Trophoblast cell (in vitro differentiated cells and primary cell): ENCODE measurements around the gene LMBRD1.
A peak's percentile ranks its signal among the peaks of the same experiment; 100 is the strongest.

ENCODE experiments used
- DNase-seq, 2 donors: peaks; one replicate each; pipeline ENCODE4 v3.0.0-alpha.2; 2016
- H2AFZ ChIP-seq: 2 replicates; pipeline ENCODE4 v1.6.1; 2013; ENCODE audit warnings: low read length, moderate library complexity, mild to moderate bottlenecking; ENCODE audit not compliant: insufficient read depth, poor library complexity
- H2AK5ac ChIP-seq: 2 replicates; pipeline ENCODE4 v1.6.1; 2013; ENCODE audit warnings: mild to moderate bottlenecking, low read length
- H2BK120ac ChIP-seq: 2 replicates; pipeline ENCODE4 v1.6.1; 2013; ENCODE audit warnings: low read length, mild to moderate bottlenecking, moderate library complexity; ENCODE audit not compliant: insufficient read depth, poor library complexity
- H2BK12ac ChIP-seq: 2 replicates; pipeline ENCODE4 v1.6.1; 2013; ENCODE audit warnings: mild to moderate bottlenecking, low read length, moderate library complexity
- H2BK5ac ChIP-seq: 2 replicates; pipeline ENCODE4 v1.6.1; 2013; ENCODE audit warnings: low read length, low read depth, moderate library complexity, mild to moderate bottlenecking; ENCODE audit not compliant: poor library complexity
- H3K14ac ChIP-seq: 2 replicates; pipeline ENCODE4 v1.6.1; 2013; ENCODE audit warnings: mild to moderate bottlenecking, low read length
- H3K18ac ChIP-seq: 2 replicates; pipeline ENCODE4 v1.6.1; 2013; ENCODE audit warnings: mild to moderate bottlenecking, low read length
- H3K23ac ChIP-seq: 2 replicates; pipeline ENCODE4 v1.6.1; 2013; ENCODE audit warnings: low read length
- H3K27ac ChIP-seq: 2 replicates; pipeline ENCODE4 v1.5.1; 2013; ENCODE audit warnings: low read depth, mild to moderate bottlenecking, inconsistent platforms, low read length, moderate library complexity
- H3K27me3 ChIP-seq: 2 replicates; pipeline ENCODE4 v1.6.1; 2013; ENCODE audit warnings: inconsistent platforms, mild to moderate bottlenecking, low read length, moderate library complexity; ENCODE audit not compliant: insufficient read depth
- H3K36me3 ChIP-seq, 2 experiments: 1 replicate in 1 of 2; 2 replicates in 1 of 2; pipeline ENCODE4 v1.6.1; 2013; ENCODE audit warnings: low read length in 2 of 2, mild to moderate bottlenecking in 2 of 2, moderate library complexity in 1 of 2; ENCODE audit not compliant: insufficient read depth in 2 of 2, control insufficient read depth in 1 of 2
- H3K4ac ChIP-seq: 2 replicates; pipeline ENCODE4 v1.6.1; 2013; ENCODE audit warnings: low read depth, mild to moderate bottlenecking, low read length, moderate library complexity
- H3K4me1 ChIP-seq, 2 experiments: 1 replicate in 1 of 2; 2 replicates in 1 of 2; pipeline ENCODE4 v1.6.1; 2013; ENCODE audit warnings: low read length in 2 of 2, mild to moderate bottlenecking in 2 of 2, moderate library complexity in 1 of 2; ENCODE audit not compliant: insufficient read depth in 2 of 2, control insufficient read depth in 1 of 2
- H3K4me2 ChIP-seq: 2 replicates; pipeline ENCODE4 v1.6.1; 2013; ENCODE audit warnings: inconsistent platforms, mild to moderate bottlenecking, low read length, moderate library complexity
- H3K4me3 ChIP-seq: 2 replicates; pipeline ENCODE4 v1.5.1; 2013; ENCODE audit warnings: mild to moderate bottlenecking, low read depth, low read length, inconsistent platforms
- H3K79me1 ChIP-seq: one replicate; pipeline ENCODE4 v1.6.1; 2013; ENCODE audit warnings: low read length
- H3K79me2 ChIP-seq: 2 replicates; pipeline ENCODE4 v1.6.1; 2013; ENCODE audit warnings: low read length, mild to moderate bottlenecking; ENCODE audit not compliant: control insufficient read depth, insufficient read depth, poor library complexity
- H3K9ac ChIP-seq: 2 replicates; pipeline ENCODE4 v1.6.1; 2013; ENCODE audit warnings: mild to moderate bottlenecking, low read length
- H3K9me3 ChIP-seq: 2 replicates; pipeline ENCODE4 v1.6.1; 2013; ENCODE audit warnings: low read depth, mild to moderate bottlenecking, control low read depth, inconsistent platforms, low read length; ENCODE audit not compliant: insufficient read depth
- H4K12ac ChIP-seq: 2 replicates; pipeline ENCODE4 v1.6.1; 2013; ENCODE audit warnings: low read depth, mild to moderate bottlenecking, low read length, moderate library complexity
- H4K8ac ChIP-seq: 2 replicates; pipeline ENCODE4 v1.6.1; 2013; ENCODE audit warnings: low read depth, mild to moderate bottlenecking, low read length, moderate library complexity
- H4K91ac ChIP-seq: one replicate; pipeline ENCODE4 v1.6.1; 2013; ENCODE audit warnings: low read depth, mild to moderate bottlenecking, low read length, moderate library complexity
- WGBS: extraction: QIAGEN DNeasy Blood & Tissue Kit; methylation state at CpG from one replicate; pipeline ENCODE4 v1.1.7; 2013; ENCODE audit warnings: missing lambda C conversion rate; ENCODE audit not compliant: insufficient read length, insufficient coverage; ENCODE audit errors: extremely low coverage; 5-methylcytosine and 5-hydroxymethylcytosine counted together

Gene LMBRD1

GRCh38 chr6:69732640-69733039, 64.2 kb downstream of the LMBRD1 start:
- Histone ChIP-seq H3K9me3 (no peaks in the 10 kb centered on the region), H3K4me1 (no peaks in the 10 kb centered on the region), H3K27ac (no peak overlapping the region), H3K14ac (no peak overlapping the region), H3K4me3 (no peak overlapping the region), H4K91ac (no peak overlapping the region), H3K36me3 (no peaks in the 10 kb centered on the region), H4K8ac (no peak overlapping the region), H2BK12ac (no peak overlapping the region), H2BK5ac (no peak overlapping the region), H2AFZ (no peak overlapping the region), H2AK5ac (no peak overlapping the region), H3K27me3 (no peaks in the 10 kb centered on the region), H3K9ac (no peak overlapping the region), H3K79me1 (no peaks in the 10 kb centered on the region), H2BK120ac (no peak overlapping the region), H4K12ac (no peak overlapping the region), H3K79me2 (no peaks in the 10 kb centered on the region), H3K4me2 (no peak overlapping the region), H3K23ac (no peak overlapping the region), H3K18ac (no peak overlapping the region), H3K4ac (no peak overlapping the region)
- DNase-seq: peak in 1 of 2 donors; percentile 41
- WGBS: no CpG with 5 or more reads among the region's 2 CpGs

- Histone ChIP-seq H3K23ac (no peak overlapping the region), H3K9me3 (no peaks in the 10 kb centered on the region), H3K18ac (no peak overlapping the region), H4K8ac (no peak overlapping the region), H3K79me2 (no peaks in the 10 kb centered on the region), H2BK120ac (no peak overlapping the region), H4K12ac (no peak overlapping the region), H2BK12ac (no peak overlapping the region), H3K4me1 (no peaks in the 10 kb centered on the region), H2AK5ac (no peak overlapping the region), H3K27me3 (no peaks in the 10 kb centered on the region), H3K4me3 (no peak overlapping the region), H3K14ac (no peak overlapping the region), H4K91ac (no peak overlapping the region), H3K79me1 (no peaks in the 10 kb centered on the region), H3K9ac (no peak overlapping the region), H3K27ac (no peak overlapping the region), H3K36me3 (no peaks in the 10 kb centered on the region), H2AFZ (no peak overlapping the region), H3K4me2 (no peak overlapping the region), H3K4ac (no peak overlapping the region), H2BK5ac (no peak overlapping the region)
- DNase-seq: no peak
- no CpG with 5 or more reads among the region's 2 CpGs for WGBS
Measured at GRCh38 chr6:69732045-69732444, 64.8 kb downstream of the LMBRD1 start.

- WGBS: no CpG with 5 or more reads among the region's 3 CpGs
Measured at GRCh38 chr6:69729870-69730449, 66.8 kb downstream of the LMBRD1 start.

GRCh38 chr6:69722683-69723082, 74.1 kb downstream of the LMBRD1 start:
- H4K91ac ChIP-seq: no peak overlapping the region
- no peak overlapping the region for H3K14ac ChIP-seq
- DNase-seq: no peak
- WGBS: no CpG with 5 or more reads among the region's 3 CpGs
- no peak overlapping the region for H2AK5ac ChIP-seq
- H3K4me2 ChIP-seq: no peak overlapping the region
- no peak overlapping the region for H2AFZ ChIP-seq
- H3K4me3 ChIP-seq: no peak overlapping the region
- no peaks in the 10 kb centered on the region for H3K79me2 ChIP-seq
- H4K8ac ChIP-seq: no peak overlapping the region
- H2BK5ac ChIP-seq: no peak overlapping the region
- H3K9ac ChIP-seq: no peak overlapping the region
- H2BK120ac ChIP-seq: no peak overlapping the region
- H2BK12ac ChIP-seq: no peak overlapping the region
- H3K4me1 ChIP-seq: peaks cover 0 to 3% of the 10 kb centered on the region in 2 experiments
- H3K9me3 ChIP-seq: no peaks in the 10 kb centered on the region
- no peak overlapping the region for H3K4ac ChIP-seq
- H3K23ac ChIP-seq: no peak overlapping the region
- no peak overlapping the region for H4K12ac ChIP-seq
- peaks cover 0 to 4% of the 10 kb centered on the region in 2 experiments for H3K36me3 ChIP-seq
- H3K79me1 ChIP-seq: no peaks in the 10 kb centered on the region
- H3K18ac ChIP-seq: no peak overlapping the region
- H3K27ac ChIP-seq: no peak overlapping the region
- no peaks in the 10 kb centered on the region for H3K27me3 ChIP-seq

More at GRCh38 chr6:69729870-69730449, 66.8 kb downstream of the LMBRD1 start:
- Histone ChIP-seq H3K4me1 (no peaks in the 10 kb centered on the region), H3K79me2 (no peaks in the 10 kb centered on the region), H3K27me3 (no peaks in the 10 kb centered on the region), H4K91ac (no peak overlapping the region), H3K18ac (no peak overlapping the region), H3K9me3 (no peaks in the 10 kb centered on the region), H3K23ac (no peak overlapping the region), H3K79me1 (no peaks in the 10 kb centered on the region), H2BK120ac (no peak overlapping the region), H3K14ac (no peak overlapping the region), H2BK5ac (no peak overlapping the region), H4K12ac (no peak overlapping the region), H2AFZ (no peak overlapping the region), H2AK5ac (no peak overlapping the region), H3K9ac (no peak overlapping the region), H3K27ac (no peak overlapping the region), H3K36me3 (no peaks in the 10 kb centered on the region), H3K4me3 (no peak overlapping the region), H2BK12ac (no peak overlapping the region), H3K4me2 (no peak overlapping the region), H4K8ac (no peak overlapping the region), H3K4ac (no peak overlapping the region)
- DNase-seq: peak in 1 of 2 donors; percentile 20
